HepG2 (cell line): ENCODE data around the gene HDGF. TPM values are rescaled to one million over a fixed set of nuclear protein-coding genes. Genes with fewer than 3 reads are reported as not detected.

Experiments used
- KLF16 ChIP-seq, 2 experiments: sonication (generic) in 1 of 2; formaldehyde crosslinking in 1 of 2; IDR thresholded peaks; 2 replicates each; pipeline versions ENCODE4 v1.6.1 to v1.8.0; 2016 to 2023; ENCODE audit warnings: missing genetic modification reagents in 2 of 2, missing compliant biosample characterization in 1 of 2
- POGK ChIP-seq: sonication (generic); formaldehyde crosslinking; conservative IDR thresholded peaks from 2 replicates; pipeline ENCODE4 v1.8.0; 2022; ENCODE audit warnings: mild to moderate bottlenecking, moderate library complexity, missing genetic modification reagents
- RERE ChIP-seq: IDR thresholded peaks from 2 replicates; pipeline ENCODE4 v1.6.1; 2016; ENCODE audit warnings: low read depth, missing genetic modification reagents, missing compliant biosample characterization
- ZEB1 ChIP-seq: IDR thresholded peaks from 2 replicates; pipeline ENCODE4 v1.6.1; 2012; ENCODE audit warnings: mild to moderate bottlenecking, low read depth, inconsistent platforms; ENCODE audit not compliant: insufficient replicate concordance
- ZFX ChIP-seq: sonication (generic); formaldehyde crosslinking; IDR thresholded peaks from 2 replicates; pipeline ENCODE4 v1.4.0; 2020; ENCODE audit warnings: mild to moderate bottlenecking, low read depth, missing genetic modification reagents, moderate library complexity
- ZMYM4 ChIP-seq: sonication (generic); formaldehyde crosslinking; IDR thresholded peaks from 2 replicates; pipeline ENCODE4 v1.8.1; 2023; ENCODE audit warnings: mild to moderate bottlenecking, missing genetic modification reagents
- ZNF142 ChIP-seq: sonication (generic); formaldehyde crosslinking; IDR thresholded peaks from 2 replicates; pipeline ENCODE4 v1.4.0; 2020; ENCODE audit warnings: missing genetic modification reagents
- ZNF317 ChIP-seq: sonication (generic); formaldehyde crosslinking; IDR thresholded peaks from 2 replicates; pipeline ENCODE4 v1.5.0; 2020; ENCODE audit warnings: mild to moderate bottlenecking, missing genetic modification reagents
- ZNF333 ChIP-seq: sonication (generic); formaldehyde crosslinking; IDR thresholded peaks from 2 replicates; pipeline ENCODE4 v1.4.0; 2020; ENCODE audit warnings: mild to moderate bottlenecking, missing genetic modification reagents, borderline replicate concordance
- ZNF547 ChIP-seq: sonication (generic); formaldehyde crosslinking; IDR thresholded peaks from 2 replicates; pipeline ENCODE4 v1.5.1; 2020; ENCODE audit warnings: mild to moderate bottlenecking, missing genetic modification reagents
- ZSCAN22 ChIP-seq: sonication (generic); formaldehyde crosslinking; IDR thresholded peaks from 2 replicates; pipeline ENCODE4 v1.4.0; 2020; ENCODE audit warnings: mild to moderate bottlenecking, missing genetic modification reagents
- ZUFSP ChIP-seq: sonication (generic); formaldehyde crosslinking; IDR thresholded peaks from 2 replicates; pipeline ENCODE4 v1.9.0; 2021; ENCODE audit warnings: missing genetic modification reagents, mild to moderate bottlenecking, borderline replicate concordance
- ZZZ3 ChIP-seq: sonication (generic); formaldehyde crosslinking; IDR thresholded peaks from 2 replicates; pipeline ENCODE4 v1.4.0; 2020; ENCODE audit warnings: missing genetic modification reagents, mild to moderate bottlenecking, borderline replicate concordance
- polyA plus RNA-seq, 8 experiments: library from polyadenylated mRNA; depleted of rRNA in 3 of 8; stranded (reverse) in 7 of 8; unstranded in 1 of 8; fragments of >200 nt; fragmentation: Illumina TruSeq in 4 of 8; extraction: Trizol in 4 of 8; gene quantifications; 2 replicates each; pipeline versions ENCODE4 v1.2.1 to v1.2.3, GENCODE V29; 2011 to 2016; ENCODE audit warnings: low read depth in 4 of 8, missing spikeins in 1 of 8, mixed read lengths in 1 of 8; ENCODE audit not compliant: insufficient read depth in 1 of 8
- total RNA-seq, 5 experiments: library from RNA; depleted of rRNA; stranded (reverse); fragments of >200 nt; fragmentation: Illumina TruSeq; extraction: Trizol; gene quantifications; 2 replicates each; pipeline ENCODE4 v1.2.3, GENCODE V29; 2016; ENCODE audit warnings: low read depth in 1 of 5

HDGF gene
- total and polyA plus RNA-seq, 2 of the 13 experiments (the other 11 are each of a cell fraction or from before 2014, with no cell fraction given): 156 to 196 TPM

GRCh38 chr1:156750711-156751450 lies 594 bp downstream of the HDGF start (continued):
- TF ChIP-seq ZUFSP (no peak), KLF16 (CRISPR knock-in tag; IDR thresholded peaks at IDR 0.05) (no peak), RERE (CRISPR knock-in tag) (0 out of 2 replicates have a peak, but pooled peaks have one; percentile 4), ZNF547 (no peak), ZSCAN22 (CRISPR knock-in tag) (no peak), POGK (CRISPR knock-in tag) (no peak; the same call in 1 of the 2 replicates), ZNF333 (CRISPR knock-in tag) (peak; percentile 16), ZZZ3 (CRISPR knock-in tag) (no peak), ZEB1 (peak; percentile 13), ZFX (CRISPR knock-in tag) (no peak), ZMYM4 (no peak), ZNF142 (CRISPR knock-in tag) (no peak), ZNF317 (CRISPR knock-in tag) (peak; percentile 45; the same call in 1 of the 2 replicates)
